Duodenal mucosa (tissue), 2 donors: ENCODE data around the gene PPP1R12C.

Experiments used
- H3K27ac ChIP-seq: one replicate; pipeline ENCODE4 v1.7.0; 2013; ENCODE audit warnings: low read depth, low read length
- H3K27me3 ChIP-seq, 2 donors: one replicate each; pipeline ENCODE4 v1.7.0; 2013; ENCODE audit warnings: low read length in 2 of 2, control low read depth in 1 of 2; ENCODE audit not compliant: insufficient read depth in 2 of 2, control insufficient read depth in 1 of 2
- H3K36me3 ChIP-seq, 2 donors: one replicate each; pipeline ENCODE4 v1.7.0; 2013; ENCODE audit warnings: low read length in 2 of 2, control low read depth in 1 of 2; ENCODE audit not compliant: insufficient read depth in 2 of 2, control insufficient read depth in 1 of 2
- H3K4me1 ChIP-seq, 2 donors: one replicate each; pipeline ENCODE4 v1.7.0; 2013; ENCODE audit warnings: low read length in 2 of 2, control low read depth in 1 of 2; ENCODE audit not compliant: insufficient read depth in 2 of 2, control insufficient read depth in 1 of 2
- H3K4me3 ChIP-seq, 2 donors: one replicate each; pipeline ENCODE4 v1.7.0; 2013; ENCODE audit warnings: low read length in 2 of 2, low read depth in 1 of 2
- H3K9ac ChIP-seq, 2 donors: one replicate each; pipeline ENCODE4 v1.7.0; 2013; ENCODE audit warnings: low read length in 2 of 2, low read depth in 1 of 2
- H3K9me3 ChIP-seq, 2 donors: one replicate each; pipeline ENCODE4 v1.7.0; 2013; ENCODE audit warnings: low read length in 2 of 2, control low read depth in 1 of 2; ENCODE audit not compliant: control insufficient read depth in 1 of 2

Gene PPP1R12C

GRCh38 chr19:55146078-55146704, 28.8 kb upstream of the PPP1R12C start:
- no peak overlapping the region for H3K27ac ChIP-seq
- peaks cover 29 to 32% of the 10 kb centered on the region in 2 donors for H3K27me3 ChIP-seq

GRCh38 chr19:55145232-55145631, 27.8 kb upstream of the PPP1R12C start:
- H3K27me3 ChIP-seq, result peaks cover 29% of the 10 kb centered on the region in 2 donors
- H3K9me3 ChIP-seq, result no peaks in the 10 kb centered on the region
- no peak overlapping the region for H3K4me3 ChIP-seq
- H3K36me3 ChIP-seq, result no peaks in the 10 kb centered on the region
- H3K9ac ChIP-seq, result no peak overlapping the region
- H3K4me1 ChIP-seq, result no peaks in the 10 kb centered on the region
- no peak overlapping the region for H3K27ac ChIP-seq

More at GRCh38 chr19:55146078-55146704, 28.8 kb upstream of the PPP1R12C start:
- H3K9me3 ChIP-seq, result no peaks in the 10 kb centered on the region
- no peak overlapping the region for H3K9ac ChIP-seq
- H3K4me3 ChIP-seq, result no peak overlapping the region
- no peaks in the 10 kb centered on the region for H3K36me3 ChIP-seq
- no peaks in the 10 kb centered on the region for H3K4me1 ChIP-seq

- H3K27ac ChIP-seq, result no peak overlapping the region
- no peaks in the 10 kb centered on the region for H3K36me3 ChIP-seq
- H3K4me3 ChIP-seq, result no peak overlapping the region
- no peak overlapping the region for H3K9ac ChIP-seq
- H3K4me1 ChIP-seq, result no peaks in the 10 kb centered on the region
- H3K9me3 ChIP-seq, result no peaks in the 10 kb centered on the region
- peaks cover 11 to 23% of the 10 kb centered on the region in 2 donors for H3K27me3 ChIP-seq
Observed at GRCh38 chr19:55141696-55142095, 24.3 kb upstream of the PPP1R12C start.

- Histone ChIP-seq H3K27ac (no peak overlapping the region), H3K27me3 (peaks cover 10 to 28% of the 10 kb centered on the region in 2 donors), H3K4me3 (no peak overlapping the region), H3K9ac (no peak overlapping the region), H3K4me1 (no peaks in the 10 kb centered on the region), H3K9me3 (no peaks in the 10 kb centered on the region), H3K36me3 (no peaks in the 10 kb centered on the region)
Observed at GRCh38 chr19:55137915-55138314, 20.5 kb upstream of the PPP1R12C start.

GRCh38 chr19:55136399-55137102, 19.1 kb upstream of the PPP1R12C start:
- H3K27me3 ChIP-seq, result peaks cover 10 to 27% of the 10 kb centered on the region in 2 donors

GRCh38 chr19:55134736-55135135, 17.3 kb upstream of the PPP1R12C start:
- Histone ChIP-seq H3K9me3 (no peaks in the 10 kb centered on the region), H3K27ac (no peak overlapping the region), H3K27me3 (peaks cover 10 to 27% of the 10 kb centered on the region in 2 donors), H3K36me3 (no peaks in the 10 kb centered on the region), H3K9ac (no peak overlapping the region), H3K4me1 (no peaks in the 10 kb centered on the region), H3K4me3 (no peak overlapping the region)

More at GRCh38 chr19:55136399-55137102, 19.1 kb upstream of the PPP1R12C start:
- no peak overlapping the region for H3K27ac ChIP-seq
- H3K4me3 ChIP-seq, result no peak overlapping the region
- H3K36me3 ChIP-seq, result no peaks in the 10 kb centered on the region
- H3K9me3 ChIP-seq, result no peaks in the 10 kb centered on the region
- H3K9ac ChIP-seq, result no peak overlapping the region
- H3K4me1 ChIP-seq, result no peaks in the 10 kb centered on the region

- H3K36me3 ChIP-seq, result no peaks in the 10 kb centered on the region
- no peak overlapping the region for H3K27ac ChIP-seq
- H3K4me3 ChIP-seq, result no peak overlapping the region
- peaks cover 10 to 24% of the 10 kb centered on the region in 2 donors for H3K27me3 ChIP-seq
- no peak overlapping the region for H3K9ac ChIP-seq
- H3K4me1 ChIP-seq, result no peaks in the 10 kb centered on the region
- no peaks in the 10 kb centered on the region for H3K9me3 ChIP-seq
Observed at GRCh38 chr19:55133639-55134444, 16.4 kb upstream of the PPP1R12C start.

GRCh38 chr19:55132453-55133129, 15.2 kb upstream of the PPP1R12C start:
- Histone ChIP-seq H3K9ac (no peak overlapping the region), H3K4me3 (no peak overlapping the region), H3K36me3 (no peaks in the 10 kb centered on the region), H3K27me3 (peaks cover 10 to 24% of the 10 kb centered on the region in 2 donors), H3K27ac (no peak overlapping the region), H3K9me3 (no peaks in the 10 kb centered on the region), H3K4me1 (no peaks in the 10 kb centered on the region)

- Histone ChIP-seq H3K9ac (no peak overlapping the region), H3K36me3 (no peaks in the 10 kb centered on the region), H3K9me3 (no peaks in the 10 kb centered on the region), H3K4me1 (no peaks in the 10 kb centered on the region), H3K27ac (no peak overlapping the region), H3K4me3 (no peak overlapping the region), H3K27me3 (peaks cover 4 to 17% of the 10 kb centered on the region in 2 donors)
Observed at GRCh38 chr19:55131421-55131820, 14.0 kb upstream of the PPP1R12C start.
